Activated CD4-positive, CD25-positive, alpha-beta regulatory T cell treated with anti-CD3 and anti-CD28 coated beads, Interleukin-2, amount 50 U/mL, for 72 hours (primary cell): Measurements from ENCODE around the gene CCNL1.
"Not testable (repeated sequence)": the region's sequence is repeated elsewhere in the genome, so short reads cannot be mapped to it uniquely, and the experiment has no call there.

Experiments used
- DNase-seq: peaks from one replicate; pipeline ENCODE4 v3.0.0; 2021

Gene CCNL1

GRCh38 chr3:157121522-157121921 lies 38.4 kb downstream of the CCNL1 start:
- DNase-seq = no peak

GRCh38 chr3:157120071-157120892 lies 39.7 kb downstream of the CCNL1 start:
- DNase-seq = no peak

- DNase-seq = no peak
Observed at GRCh38 chr3:157119369-157119951, 40.5 kb downstream of the CCNL1 start.

- DNase-seq = no peak
Observed at GRCh38 chr3:157117875-157118654, 41.9 kb downstream of the CCNL1 start.

- no peak for DNase-seq
Observed at GRCh38 chr3:157117206-157117605, 42.7 kb downstream of the CCNL1 start.

- no peak for DNase-seq
Observed at GRCh38 chr3:157116017-157116416, 43.9 kb downstream of the CCNL1 start.

- no peak for DNase-seq
Observed at GRCh38 chr3:157115069-157116006, 44.6 kb downstream of the CCNL1 start.

GRCh38 chr3:157113832-157114505 lies 46.0 kb downstream of the CCNL1 start:
- DNase-seq = no peak

GRCh38 chr3:157112536-157112935 lies 47.4 kb downstream of the CCNL1 start:
- no peak for DNase-seq

- DNase-seq = no peak
Observed at GRCh38 chr3:157111518-157111917, 48.4 kb downstream of the CCNL1 start.

- DNase-seq = no peak
Observed at GRCh38 chr3:157110761-157111278, 49.1 kb downstream of the CCNL1 start.

GRCh38 chr3:157109267-157110141 lies 50.4 kb downstream of the CCNL1 start:
- no peak for DNase-seq

GRCh38 chr3:157107644-157108133 lies 52.3 kb downstream of the CCNL1 start:
- no peak for DNase-seq

- DNase-seq = no peak
Observed at GRCh38 chr3:157107037-157107436, 52.9 kb downstream of the CCNL1 start.

- DNase-seq = no peak
Observed at GRCh38 chr3:157104928-157105652, 54.9 kb downstream of the CCNL1 start.

GRCh38 chr3:157104521-157104920 lies 55.4 kb downstream of the CCNL1 start:
- DNase-seq = no peak

- DNase-seq = no peak
Observed at GRCh38 chr3:157103860-157104259, 56.1 kb downstream of the CCNL1 start.

GRCh38 chr3:157103280-157103679 lies 56.7 kb downstream of the CCNL1 start:
- DNase-seq = no peak

GRCh38 chr3:157102595-157102994 lies 57.4 kb downstream of the CCNL1 start:
- DNase-seq = not testable (repeated sequence)

GRCh38 chr3:157102098-157102497 lies 57.8 kb downstream of the CCNL1 start:
- no peak for DNase-seq
